Kidney glomerular epithelial cell (primary cell): Measurements from ENCODE around the gene LIPE.
"Not testable (repeated sequence)": the region's sequence is repeated elsewhere in the genome, so short reads cannot be mapped to it uniquely, and the experiment has no call there.

ENCODE experiments used
- DNase-seq: peaks from one replicate; lab custom pipeline; 2025; lab: John Stamatoyannopoulos, UW

The LIPE gene

GRCh38 chr19:42448306-42448705 is 21.1 kb upstream of the LIPE start:
- DNase-seq, result not testable (repeated sequence)

- no peak for DNase-seq
Measured at GRCh38 chr19:42445948-42446347, 18.8 kb upstream of the LIPE start.

GRCh38 chr19:42443944-42444398 is 16.8 kb upstream of the LIPE start:
- no peak for DNase-seq

- no peak for DNase-seq
Measured at GRCh38 chr19:42442833-42443232, 15.6 kb upstream of the LIPE start, which contains the start of gene CXCL17. Gene CXCL17 (minus strand): TSS chr19:42442946. CDS start chr19:42442832, 114 bp downstream.

GRCh38 chr19:42441049-42441445 is 13.9 kb upstream of the LIPE start:
- no peak for DNase-seq

- peak; percentile 60 for DNase-seq
Measured at GRCh38 chr19:42440357-42441048, 13.3 kb upstream of the LIPE start.

- no peak for DNase-seq
Measured at GRCh38 chr19:42436006-42436405, 8.8 kb upstream of the LIPE start.

- DNase-seq, result no peak
Measured at GRCh38 chr19:42435316-42435715, 8.1 kb upstream of the LIPE start.

GRCh38 chr19:42433503-42434260 is 6.5 kb upstream of the LIPE start:
- peak; percentile 27 for DNase-seq

- no peak for DNase-seq
Measured at GRCh38 chr19:42431486-42431885, 4.3 kb upstream of the LIPE start.

GRCh38 chr19:42428676-42429075 is 1.5 kb upstream of the LIPE start:
- no peak for DNase-seq

GRCh38 chr19:42426643-42427042 is 545 bp downstream of the LIPE start:
- DNase-seq, result no peak

- DNase-seq, result no peak
Measured at GRCh38 chr19:42424712-42425131, 2.5 kb downstream of the LIPE start.

- DNase-seq, result no peak
Measured at GRCh38 chr19:42424345-42424707, 2.9 kb downstream of the LIPE start.

- DNase-seq, result peak; percentile 92
Measured at GRCh38 chr19:42423462-42424344, 3.5 kb downstream of the LIPE start.

GRCh38 chr19:42422901-42423461 is 4.2 kb downstream of the LIPE start:
- peak; percentile 10 for DNase-seq

GRCh38 chr19:42422092-42422900 is 4.9 kb downstream of the LIPE start:
- no peak for DNase-seq

GRCh38 chr19:42421591-42422031 is 5.6 kb downstream of the LIPE start:
- DNase-seq, result no peak

- no peak for DNase-seq
Measured at GRCh38 chr19:42421101-42421500, 6.1 kb downstream of the LIPE start.

GRCh38 chr19:42420055-42420544 is 7.1 kb downstream of the LIPE start:
- peak; percentile 12 for DNase-seq

- no peak for DNase-seq
Measured at GRCh38 chr19:42419309-42419708, 7.9 kb downstream of the LIPE start.
